ENCODE measurements around the gene TJP1.

The TJP1 gene

DNA sequence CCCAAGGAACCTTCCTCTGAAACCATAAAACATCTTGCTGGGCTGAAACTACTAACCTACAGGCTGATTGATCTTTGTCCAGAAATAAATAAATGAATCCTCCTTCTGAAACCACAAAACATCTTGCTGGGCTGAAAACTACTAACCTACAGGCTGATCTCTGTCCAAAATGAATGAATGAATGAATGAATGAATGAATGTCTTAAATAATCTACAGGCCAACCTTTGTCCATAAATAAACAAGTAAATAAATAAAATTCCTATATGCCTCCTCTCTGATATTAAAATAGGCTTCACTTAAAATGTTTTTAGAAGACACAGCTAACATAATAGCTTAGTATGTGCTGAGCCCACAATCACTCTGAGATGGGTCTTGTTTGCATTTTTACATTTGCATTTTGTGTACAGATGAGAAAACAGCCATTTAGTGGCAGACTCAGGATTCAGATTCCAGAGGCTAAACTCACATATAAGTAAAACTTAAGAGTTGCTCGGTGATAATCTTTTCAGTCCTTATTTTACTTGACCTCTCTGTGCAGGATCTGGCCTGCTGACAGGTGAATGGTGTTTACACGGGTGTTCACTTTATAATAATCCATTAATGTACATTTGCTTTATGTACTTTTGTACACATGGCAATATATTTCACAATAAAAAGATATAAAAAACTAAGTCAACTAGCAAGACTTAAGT lies 10.4 kb downstream of the TJP1 start:
- H3K27me3 Mint-ChIP-seq = peaks cover 65% of the 10 kb centered on the region
- H3K4me3 Mint-ChIP-seq = no peak overlapping the region
- DNase-seq (ENCODE audit: low spot score in 2 of 2) (no peak), ATAC-seq (replicated peaks; ENCODE audit: extremely low read depth, poor library complexity, severe bottlenecking) (no peak)
- H3K4me1 Mint-ChIP-seq = no peaks in the 10 kb centered on the region
- H3K36me3 Mint-ChIP-seq (ENCODE audit: insufficient read depth) = no peaks in the 10 kb centered on the region
- H3K27ac Mint-ChIP-seq (ENCODE audit: low read depth) = no peak overlapping the region
- no peaks in the 10 kb centered on the region for H3K9me3 Mint-ChIP-seq

DNA sequence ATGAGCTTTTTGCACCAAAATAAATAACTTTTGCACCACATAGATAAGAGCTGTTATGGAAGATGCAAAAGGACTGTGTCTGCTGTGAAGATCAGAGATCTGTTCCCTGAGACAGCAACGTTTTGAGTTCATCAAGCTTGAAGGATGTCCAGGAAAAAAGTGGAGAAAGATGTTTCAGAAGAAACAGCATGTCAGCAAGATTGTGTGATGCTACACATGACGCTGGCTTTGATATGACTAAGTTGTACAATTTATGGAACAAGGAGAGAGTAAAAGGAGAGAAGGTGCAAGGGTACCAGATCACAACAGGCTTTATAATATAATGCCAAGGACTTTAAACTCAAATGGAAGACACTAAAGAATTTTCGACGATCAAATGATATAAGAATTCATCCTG lies 16.6 kb downstream of the TJP1 start:
- ATAC-seq (replicated peaks; ENCODE audit: extremely low read depth, poor library complexity, severe bottlenecking) = no peak
- no peak overlapping the region for H3K27ac Mint-ChIP-seq (ENCODE audit: low read depth)
- peaks cover 5% of the 10 kb centered on the region for H3K9me3 Mint-ChIP-seq
- DNase-seq (ENCODE audit: low spot score in 2 of 2) = no peak
- no peaks in the 10 kb centered on the region for H3K36me3 Mint-ChIP-seq (ENCODE audit: insufficient read depth)
- H3K27me3 Mint-ChIP-seq = peaks cover 33% of the 10 kb centered on the region
- no peak overlapping the region for H3K4me3 Mint-ChIP-seq
- H3K4me1 Mint-ChIP-seq = no peaks in the 10 kb centered on the region

- no peak for DNase-seq (ENCODE audit: low spot score in 2 of 2)
- Mint-ChIP-seq H3K27ac (ENCODE audit: low read depth) (no peak overlapping the region), H3K9me3 (peaks cover 5% of the 10 kb centered on the region), H3K4me3 (no peak overlapping the region), H3K27me3 (peaks cover 29% of the 10 kb centered on the region), H3K36me3 (ENCODE audit: insufficient read depth) (no peaks in the 10 kb centered on the region), H3K4me1 (no peaks in the 10 kb centered on the region)
- ATAC-seq (replicated peaks; ENCODE audit: extremely low read depth, poor library complexity, severe bottlenecking) = no peak
These were observed 17.1 kb downstream of the TJP1 start for GRCh38 chr15:29805043-29805707.

- ATAC-seq (replicated peaks; ENCODE audit: extremely low read depth, poor library complexity, severe bottlenecking) (no peak), DNase-seq (ENCODE audit: low spot score in 2 of 2) (no peak)
- peaks cover 5% of the 10 kb centered on the region for H3K9me3 Mint-ChIP-seq
These were observed 19.9 kb downstream of the TJP1 start for GRCh38 chr15:29802411-29802810.

GRCh38 chr15:29800491-29801366 lies 21.5 kb downstream of the TJP1 start:
- DNase-seq (ENCODE audit: low spot score in 2 of 2) = no peak
- Mint-ChIP-seq H3K4me3 (no peak overlapping the region), H3K36me3 (ENCODE audit: insufficient read depth) (no peaks in the 10 kb centered on the region), H3K9me3 (peaks cover 5% of the 10 kb centered on the region), H3K27me3 (peaks cover 16% of the 10 kb centered on the region), H3K27ac (ENCODE audit: low read depth) (no peak overlapping the region), H3K4me1 (no peaks in the 10 kb centered on the region)
- no peak for ATAC-seq (replicated peaks; ENCODE audit: extremely low read depth, poor library complexity, severe bottlenecking)

More at GRCh38 chr15:29802411-29802810, 19.9 kb downstream of the TJP1 start:
- no peaks in the 10 kb centered on the region for H3K4me1 Mint-ChIP-seq
- no peaks in the 10 kb centered on the region for H3K36me3 Mint-ChIP-seq (ENCODE audit: insufficient read depth)
- no peak overlapping the region for H3K27ac Mint-ChIP-seq (ENCODE audit: low read depth)
- H3K4me3 Mint-ChIP-seq = no peak overlapping the region
- H3K27me3 Mint-ChIP-seq = peaks cover 24% of the 10 kb centered on the region

GRCh38 chr15:29799859-29800258 lies 22.4 kb downstream of the TJP1 start:
- Mint-ChIP-seq H3K27ac (ENCODE audit: low read depth) (no peak overlapping the region), H3K4me3 (no peak overlapping the region), H3K4me1 (no peaks in the 10 kb centered on the region), H3K36me3 (ENCODE audit: insufficient read depth) (no peaks in the 10 kb centered on the region), H3K9me3 (peaks cover under 1% of the 10 kb centered on the region), H3K27me3 (peaks cover 12% of the 10 kb centered on the region)
- DNase-seq (ENCODE audit: low spot score in 2 of 2) (no peak), ATAC-seq (replicated peaks; ENCODE audit: extremely low read depth, poor library complexity, severe bottlenecking) (no peak)

- DNase-seq (ENCODE audit: low spot score in 2 of 2) (no peak), ATAC-seq (replicated peaks; ENCODE audit: extremely low read depth, poor library complexity, severe bottlenecking) (no peak)
- Mint-ChIP-seq H3K36me3 (ENCODE audit: insufficient read depth) (no peaks in the 10 kb centered on the region), H3K4me1 (no peaks in the 10 kb centered on the region), H3K4me3 (no peak overlapping the region), H3K27ac (ENCODE audit: low read depth) (no peak overlapping the region), H3K9me3 (peaks cover 12% of the 10 kb centered on the region), H3K27me3 (peaks cover 48% of the 10 kb centered on the region)
These were observed 26.7 kb downstream of the TJP1 start for GRCh38 chr15:29795610-29796009.

GRCh38 chr15:29792426-29793159 lies 29.7 kb downstream of the TJP1 start:
- DNase-seq (ENCODE audit: low spot score in 2 of 2) (no peak), ATAC-seq (replicated peaks; ENCODE audit: extremely low read depth, poor library complexity, severe bottlenecking) (no peak)
- Mint-ChIP-seq H3K9me3 (peaks cover 12% of the 10 kb centered on the region), H3K27ac (ENCODE audit: low read depth) (no peak overlapping the region), H3K4me3 (no peak overlapping the region), H3K36me3 (ENCODE audit: insufficient read depth) (no peaks in the 10 kb centered on the region), H3K4me1 (no peaks in the 10 kb centered on the region), H3K27me3 (peaks cover 51% of the 10 kb centered on the region)

GRCh38 chr15:29790607-29791006 lies 31.7 kb downstream of the TJP1 start:
- no peak for ATAC-seq (replicated peaks; ENCODE audit: extremely low read depth, poor library complexity, severe bottlenecking)
- peaks cover 12% of the 10 kb centered on the region for H3K9me3 Mint-ChIP-seq
- no peak overlapping the region for H3K4me3 Mint-ChIP-seq
- H3K36me3 Mint-ChIP-seq (ENCODE audit: insufficient read depth) = no peaks in the 10 kb centered on the region
- H3K27me3 Mint-ChIP-seq = peaks cover 45% of the 10 kb centered on the region
- no peaks in the 10 kb centered on the region for H3K4me1 Mint-ChIP-seq
- DNase-seq (ENCODE audit: low spot score in 2 of 2) = no peak
- no peak overlapping the region for H3K27ac Mint-ChIP-seq (ENCODE audit: low read depth)

GRCh38 chr15:29789871-29790270 lies 32.4 kb downstream of the TJP1 start:
- Mint-ChIP-seq H3K9me3 (peaks cover 12% of the 10 kb centered on the region), H3K27ac (ENCODE audit: low read depth) (no peak overlapping the region), H3K4me1 (no peaks in the 10 kb centered on the region), H3K4me3 (no peak overlapping the region), H3K27me3 (peaks cover 42% of the 10 kb centered on the region), H3K36me3 (ENCODE audit: insufficient read depth) (no peaks in the 10 kb centered on the region)
- ATAC-seq (replicated peaks; ENCODE audit: extremely low read depth, poor library complexity, severe bottlenecking) = no peak
- no peak for DNase-seq (ENCODE audit: low spot score in 2 of 2)

DNA sequence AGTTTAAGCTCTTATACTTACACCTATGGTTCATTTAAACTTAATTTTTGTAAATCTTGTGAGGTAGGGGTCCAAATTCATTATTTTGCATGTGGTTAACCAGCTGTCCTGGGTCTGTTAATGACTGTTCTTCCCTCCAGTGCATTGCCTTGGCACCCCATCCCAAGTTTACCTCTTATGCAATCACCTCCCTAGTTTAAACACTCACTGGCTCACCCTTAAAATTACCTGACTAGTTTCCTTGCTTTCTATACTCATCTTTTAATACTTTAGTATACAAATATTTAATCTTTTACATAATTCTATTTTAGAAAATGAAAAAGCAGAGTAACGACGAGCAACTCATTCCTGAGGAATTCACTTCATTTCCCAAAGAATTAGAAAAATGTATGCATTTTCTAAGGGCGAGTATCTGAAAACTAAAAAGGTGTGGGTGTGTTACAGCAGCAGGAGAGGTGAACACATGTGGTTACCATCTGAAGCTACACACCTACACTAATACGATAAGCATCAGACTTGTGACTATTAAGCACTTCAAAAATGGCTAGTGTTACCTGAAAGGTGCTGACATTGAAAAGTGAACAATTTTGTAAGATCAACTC lies 33.7 kb downstream of the TJP1 start:
- Mint-ChIP-seq H3K27me3 (peaks cover 28% of the 10 kb centered on the region), H3K9me3 (peaks cover 12% of the 10 kb centered on the region), H3K4me3 (no peak overlapping the region), H3K27ac (ENCODE audit: low read depth) (no peak overlapping the region), H3K36me3 (ENCODE audit: insufficient read depth) (no peaks in the 10 kb centered on the region), H3K4me1 (no peaks in the 10 kb centered on the region)
- DNase-seq (ENCODE audit: low spot score in 2 of 2) (no peak), ATAC-seq (replicated peaks; ENCODE audit: extremely low read depth, poor library complexity, severe bottlenecking) (no peak)

- no peaks in the 10 kb centered on the region for H3K36me3 Mint-ChIP-seq (ENCODE audit: insufficient read depth)
- H3K4me3 Mint-ChIP-seq = no peak overlapping the region
- no peak for ATAC-seq (replicated peaks; ENCODE audit: extremely low read depth, poor library complexity, severe bottlenecking)
- H3K4me1 Mint-ChIP-seq = no peaks in the 10 kb centered on the region
- peaks cover 21% of the 10 kb centered on the region for H3K27me3 Mint-ChIP-seq
- no peak overlapping the region for H3K27ac Mint-ChIP-seq (ENCODE audit: low read depth)
- peaks cover 5% of the 10 kb centered on the region for H3K9me3 Mint-ChIP-seq
- no peak for DNase-seq (ENCODE audit: low spot score in 2 of 2)
These were observed 34.5 kb downstream of the TJP1 start for GRCh38 chr15:29787767-29788166.
